HG02840 (cell line): ENCODE data around the gene SP3.
A peak's percentile ranks its signal among the peaks of the same experiment; 100 is the strongest.

Experiments used
- ATAC-seq: cut with Tn5 transposase; IDR thresholded peaks from one replicate; pipeline ENCODE4 v1.9.1; 2021; ENCODE audit warnings: mild to moderate bottlenecking, moderate library complexity, moderate number of reproducible peaks; ENCODE audit not compliant: unreplicated experiment, low FRiP score

Gene SP3

DNA sequence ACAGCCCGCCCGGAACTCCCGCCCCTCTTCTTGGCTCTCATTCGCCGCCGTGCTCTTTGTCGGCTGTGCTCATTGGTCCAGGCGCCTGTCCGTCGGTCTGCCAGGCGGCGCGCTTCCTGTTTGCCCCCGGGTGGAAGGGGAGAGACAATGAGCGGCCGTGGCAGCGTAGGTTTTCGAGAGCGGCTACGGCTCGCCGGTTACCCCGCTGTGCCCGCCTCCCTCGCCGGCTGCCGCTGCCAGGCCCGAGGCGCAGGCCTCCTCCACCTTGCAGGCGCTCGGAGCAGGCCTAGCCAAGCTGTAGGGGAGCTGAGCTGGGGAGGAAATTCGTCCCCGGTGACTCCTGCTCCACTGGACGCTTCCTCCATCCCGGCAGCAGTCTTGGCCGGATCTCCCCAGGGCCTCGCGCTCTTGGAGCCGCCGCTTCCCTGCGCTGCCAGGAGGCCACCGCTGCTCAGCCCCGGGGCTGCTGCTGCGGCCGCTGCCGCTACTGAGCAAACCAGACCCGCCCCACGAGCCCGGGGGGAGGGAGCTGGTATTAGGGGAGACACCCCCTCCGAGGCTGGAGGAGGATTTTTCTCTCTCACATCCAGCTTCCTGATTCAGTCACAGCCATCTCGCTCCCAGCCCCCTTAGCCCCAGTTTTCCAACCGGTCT lies at the start of gene SP3:
SP3 (minus strand) TSS at position 2 of the 654 bp plus-strand sequence. CDS start 202 bp downstream, outside the sequence.
- peak; percentile 69 for ATAC-seq

DNA sequence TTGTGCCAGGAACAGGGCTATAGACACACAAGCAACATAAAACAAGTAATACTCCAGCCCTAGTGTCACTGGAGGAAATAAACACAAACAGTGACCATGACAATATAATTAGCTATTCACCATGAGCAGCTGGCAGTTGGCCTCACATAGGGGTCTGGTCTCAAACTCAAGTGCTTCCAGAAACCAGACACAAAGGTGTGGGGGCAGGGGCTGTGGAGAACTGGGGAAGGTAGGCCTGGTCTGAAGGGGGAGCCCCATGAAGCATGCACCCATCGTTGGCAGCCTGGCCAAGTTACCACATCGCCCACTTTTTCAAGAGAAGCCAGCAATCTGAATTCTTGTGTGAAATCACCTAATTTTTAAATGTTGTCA lies 49.5 kb upstream of the SP3 start:
- no peak for ATAC-seq

DNA sequence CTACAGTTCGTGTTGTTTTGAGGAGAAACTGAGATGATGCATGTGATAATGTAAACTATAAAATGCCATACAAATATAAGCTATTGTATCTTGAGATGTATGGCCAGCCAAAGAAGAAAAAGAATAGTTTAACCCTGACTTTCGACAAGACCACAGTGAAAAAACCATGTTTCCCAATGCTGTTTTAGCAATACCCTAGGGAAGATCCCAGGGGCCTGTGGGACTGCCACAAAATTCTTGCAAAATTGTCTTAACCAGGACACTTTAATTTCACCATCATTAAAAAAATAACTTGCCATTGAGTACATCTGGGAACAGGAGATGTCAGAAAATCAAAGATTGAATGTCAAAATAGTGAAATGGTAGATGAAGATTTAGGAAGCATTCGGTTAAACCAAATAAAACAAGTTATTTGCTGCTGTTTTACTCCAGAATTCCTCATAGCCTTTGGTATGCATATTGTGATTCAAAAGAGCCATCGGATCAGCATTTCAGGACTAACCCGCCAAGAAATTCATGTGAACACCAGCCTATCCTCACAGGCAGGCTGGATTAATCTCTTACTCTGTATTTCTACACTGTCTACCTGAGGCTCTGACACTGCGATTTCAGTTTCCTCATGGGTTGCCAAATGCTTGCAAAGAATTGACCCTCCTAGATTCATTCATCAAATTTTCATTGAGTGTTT lies 49.0 kb upstream of the SP3 start:
- ATAC-seq, result no peak

DNA sequence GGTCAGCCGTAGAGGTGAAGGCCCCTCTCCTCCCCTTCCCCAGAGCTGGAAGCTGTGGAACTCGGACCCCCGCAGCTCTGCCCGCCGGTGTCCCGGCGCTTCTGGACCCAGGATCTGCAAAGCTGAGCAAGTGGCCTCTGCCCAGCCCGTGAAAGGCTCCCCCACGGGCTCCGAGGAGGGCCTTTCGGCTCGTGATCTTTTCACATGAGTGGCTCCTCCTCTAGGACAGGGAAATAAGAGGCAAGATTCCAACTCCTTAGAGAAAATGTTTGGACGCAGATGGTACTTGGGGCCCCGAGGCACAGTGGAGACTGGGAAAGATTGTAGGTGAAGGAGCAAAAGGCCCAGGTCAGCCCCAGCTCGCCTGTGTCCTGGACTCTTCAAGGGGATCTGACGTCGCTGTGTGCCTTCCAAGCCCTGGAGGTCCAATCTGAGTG lies 48.2 kb upstream of the SP3 start:
- no peak for ATAC-seq

DNA sequence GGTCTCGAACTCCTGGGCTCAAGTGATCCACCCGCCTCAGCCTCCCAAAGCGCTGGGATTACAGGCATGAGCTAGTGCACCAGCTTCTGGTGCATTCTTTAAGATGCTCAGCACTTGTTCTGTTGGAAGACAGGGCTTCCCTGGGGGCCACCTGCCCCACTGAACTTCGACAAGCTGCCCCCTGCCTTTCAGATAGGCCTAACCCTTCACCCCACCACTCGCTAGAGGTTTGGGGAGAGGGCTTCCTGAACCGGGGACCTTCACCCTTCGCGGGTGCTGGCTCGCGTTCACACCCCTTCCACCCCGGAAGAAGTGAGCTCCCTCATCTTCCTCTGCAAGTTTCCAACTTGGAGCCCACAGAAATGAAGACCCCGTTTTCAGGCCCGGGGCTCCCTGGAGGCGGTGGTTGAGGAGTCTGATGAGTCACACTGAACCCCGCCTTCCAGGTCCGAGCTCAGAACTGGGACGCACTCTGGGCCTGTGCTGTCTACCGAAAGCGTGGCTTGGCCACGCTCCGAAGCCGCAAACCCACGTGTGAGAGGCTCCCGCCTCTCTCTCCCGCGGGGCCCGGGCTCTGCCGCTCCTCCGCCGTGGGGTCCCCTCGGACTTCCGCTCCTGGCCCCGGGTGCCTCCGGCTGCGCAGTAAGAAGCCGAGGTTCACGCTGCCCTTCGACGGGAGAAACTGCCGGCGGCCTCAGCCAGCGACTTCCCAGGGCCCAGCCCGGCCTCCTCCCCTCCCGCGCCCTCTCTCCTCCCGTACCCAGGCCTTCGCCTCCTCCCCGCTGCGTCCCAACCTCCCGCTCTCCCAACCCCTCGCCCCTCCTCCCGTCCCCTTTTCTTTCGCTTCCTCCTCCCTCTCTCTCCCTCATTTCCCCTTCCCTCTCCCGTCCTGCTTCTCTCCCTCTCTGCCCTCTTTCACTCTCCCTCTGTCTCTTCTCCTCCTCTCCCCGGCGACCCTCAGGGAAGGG lies 47.5 kb upstream of the SP3 start:
- no peak for ATAC-seq

DNA sequence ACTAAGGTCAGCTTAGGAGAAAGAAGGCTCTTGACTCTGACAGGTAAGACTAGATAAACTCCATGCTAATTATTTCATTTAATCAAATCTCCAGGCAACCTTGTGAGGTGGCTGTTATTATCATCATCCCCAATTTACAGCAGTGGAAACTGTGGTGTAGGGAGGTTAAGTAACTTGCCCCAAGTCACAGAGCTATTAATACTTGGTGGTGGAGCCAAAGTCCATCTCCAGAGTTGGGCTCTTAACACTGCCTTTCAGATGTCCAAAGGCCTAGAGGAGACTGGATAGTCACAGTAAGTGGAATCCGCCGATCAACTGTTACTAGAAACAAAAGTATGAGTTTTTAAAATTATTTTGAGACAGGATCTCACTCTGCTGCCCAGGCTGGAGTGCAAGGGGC lies 46.6 kb upstream of the SP3 start:
- no peak for ATAC-seq

DNA sequence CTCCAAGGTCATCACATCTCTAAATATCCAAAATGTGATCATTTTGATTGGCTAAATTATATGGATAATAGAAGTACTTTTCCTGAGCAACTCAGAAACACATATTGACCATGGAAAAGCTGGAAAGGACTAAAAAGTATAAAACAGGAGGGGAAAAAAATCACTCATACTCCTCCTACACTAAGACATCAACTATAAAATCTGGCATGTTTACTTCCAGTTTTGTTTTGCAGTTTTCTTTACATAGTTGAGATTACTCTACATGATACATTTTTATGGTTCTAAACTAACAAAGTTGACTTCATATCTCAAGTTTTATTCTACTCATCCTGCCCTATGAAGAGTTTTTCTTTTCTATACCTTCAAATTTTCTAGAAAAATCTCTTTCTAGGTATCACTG lies 46.0 kb upstream of the SP3 start:
- ATAC-seq, result no peak

DNA sequence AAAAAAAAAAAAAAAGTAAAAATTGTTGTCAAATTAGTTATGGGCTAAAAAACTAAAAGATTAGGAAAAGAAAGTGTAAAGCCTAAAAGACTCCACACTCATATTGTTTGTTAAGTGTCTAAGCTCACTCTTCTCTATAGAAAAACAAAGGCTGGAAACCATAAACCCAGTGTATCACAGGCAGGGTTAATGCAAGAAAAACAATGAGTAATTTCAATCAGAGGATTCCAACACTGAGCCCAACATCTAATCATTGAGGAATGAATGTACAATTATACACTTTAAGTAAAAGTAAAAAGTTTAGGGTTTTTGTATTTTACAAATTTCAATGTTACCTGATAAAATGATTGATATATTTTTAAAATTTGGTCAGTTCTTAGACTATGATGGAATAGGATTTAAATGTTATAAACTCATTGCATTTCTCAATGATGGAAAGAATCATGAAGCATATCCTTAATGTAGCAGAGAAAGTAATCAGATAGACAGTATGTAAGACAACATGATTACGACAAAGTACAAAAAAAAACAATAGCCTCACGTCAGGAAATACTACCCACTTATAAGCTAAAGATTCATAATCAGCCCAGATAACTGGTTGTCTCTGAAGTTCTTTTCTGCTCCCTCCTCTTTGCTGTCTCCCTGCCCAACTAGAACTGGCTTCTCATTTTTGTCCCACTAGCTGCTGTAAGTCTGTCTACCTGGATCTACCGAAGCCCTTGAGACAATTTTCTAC lies 44.5 kb upstream of the SP3 start:
- ATAC-seq, result no peak

DNA sequence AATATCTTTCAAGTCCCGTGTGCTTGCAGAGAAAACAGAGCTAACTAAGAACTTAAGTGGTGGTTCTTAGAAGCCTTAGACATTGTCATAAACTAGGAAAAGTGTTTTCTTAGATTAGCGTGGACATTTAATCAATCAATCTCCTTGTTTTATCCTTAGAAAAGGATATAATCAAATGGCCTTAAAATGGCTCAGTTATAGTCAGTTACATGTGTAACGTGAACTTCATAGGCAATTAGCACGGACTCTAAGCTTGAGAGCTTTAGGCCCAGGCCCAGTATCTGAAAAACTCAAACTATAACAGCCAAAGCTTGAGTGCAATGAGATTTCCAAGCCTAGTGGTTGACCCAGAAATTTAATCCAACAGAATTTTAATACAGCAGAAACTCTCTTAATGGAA lies 43.5 kb upstream of the SP3 start:
- ATAC-seq, result no peak

DNA sequence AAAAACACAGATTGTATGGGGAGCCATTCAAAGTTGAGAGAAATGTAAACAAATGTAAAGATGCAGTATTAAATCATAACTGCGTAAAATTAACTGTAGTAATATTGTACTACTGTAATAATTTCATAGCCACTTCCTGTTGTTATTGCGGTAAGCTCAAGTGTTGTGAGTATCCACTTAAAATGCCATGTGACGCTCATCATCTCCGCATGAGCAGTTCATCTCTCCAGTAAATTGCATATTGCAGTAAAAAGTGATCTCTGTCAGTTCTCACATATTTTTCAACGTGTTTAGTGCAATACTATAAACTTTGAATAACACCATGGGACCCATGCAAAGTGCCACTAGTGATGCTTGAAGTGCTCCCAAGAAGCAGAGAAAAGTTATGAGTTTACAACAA lies 41.8 kb upstream of the SP3 start:
- ATAC-seq, result no peak

DNA sequence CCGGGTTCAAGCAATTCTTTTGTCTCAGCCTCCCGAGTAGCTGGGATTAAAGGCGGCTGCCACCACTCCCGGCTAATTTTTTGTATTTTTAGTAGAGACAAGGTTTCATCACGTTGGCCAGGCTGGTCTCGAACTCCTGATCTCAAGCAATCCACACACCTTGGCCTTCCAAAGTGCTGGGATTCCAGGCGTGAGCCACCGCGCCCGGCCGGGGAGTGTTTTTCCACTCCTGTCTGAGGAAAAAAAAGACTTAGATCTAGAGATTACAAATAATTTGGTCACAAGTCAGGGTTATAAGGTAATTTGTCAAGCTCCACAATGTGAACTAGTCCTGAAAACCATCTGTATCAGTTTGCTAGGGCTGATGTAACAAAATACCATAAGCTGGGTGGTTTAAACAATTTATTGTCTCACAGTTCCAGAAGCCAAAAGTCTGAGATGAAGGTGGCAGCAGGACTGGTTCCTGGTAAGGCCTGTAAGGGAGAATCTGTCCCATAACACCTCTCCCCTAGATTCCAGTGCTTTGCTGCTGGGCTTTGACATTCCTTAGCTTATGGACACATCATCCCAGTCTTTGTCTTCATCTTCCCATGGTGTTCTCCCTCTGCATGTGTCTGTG lies 40.7 kb upstream of the SP3 start:
- ATAC-seq, result no peak

DNA sequence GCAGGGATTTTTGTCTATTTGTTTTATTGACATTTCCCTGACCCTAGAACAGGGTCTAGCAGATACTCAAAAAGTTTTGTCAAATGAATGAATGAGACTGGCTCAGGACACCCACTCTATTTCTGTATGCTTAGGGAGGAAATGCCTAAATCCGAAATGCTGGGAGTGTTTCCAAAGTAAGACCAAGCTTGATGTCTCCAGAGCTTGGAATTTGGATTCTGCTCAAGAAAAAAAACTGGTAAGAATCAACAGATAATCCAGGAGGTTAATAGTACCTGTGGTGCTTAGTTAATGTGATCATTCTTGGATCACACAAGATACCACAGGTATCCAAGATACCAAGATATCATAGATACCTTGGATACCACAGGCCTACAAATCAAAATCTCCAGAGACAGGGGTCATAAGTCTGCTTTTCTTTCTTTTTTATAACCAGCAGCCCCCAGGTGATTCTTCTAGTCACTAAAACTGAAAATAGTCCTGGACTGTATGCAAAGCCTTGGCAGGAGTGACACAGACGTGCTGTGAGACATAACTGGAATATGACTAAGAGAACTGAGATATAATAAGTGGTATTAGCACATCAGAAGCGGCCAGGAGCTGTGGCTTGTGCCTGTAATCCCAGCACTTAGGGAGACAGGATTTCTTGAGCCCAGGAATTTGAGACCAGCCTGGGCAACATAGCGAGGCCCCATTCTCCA lies 39.9 kb upstream of the SP3 start:
- ATAC-seq, result no peak

DNA sequence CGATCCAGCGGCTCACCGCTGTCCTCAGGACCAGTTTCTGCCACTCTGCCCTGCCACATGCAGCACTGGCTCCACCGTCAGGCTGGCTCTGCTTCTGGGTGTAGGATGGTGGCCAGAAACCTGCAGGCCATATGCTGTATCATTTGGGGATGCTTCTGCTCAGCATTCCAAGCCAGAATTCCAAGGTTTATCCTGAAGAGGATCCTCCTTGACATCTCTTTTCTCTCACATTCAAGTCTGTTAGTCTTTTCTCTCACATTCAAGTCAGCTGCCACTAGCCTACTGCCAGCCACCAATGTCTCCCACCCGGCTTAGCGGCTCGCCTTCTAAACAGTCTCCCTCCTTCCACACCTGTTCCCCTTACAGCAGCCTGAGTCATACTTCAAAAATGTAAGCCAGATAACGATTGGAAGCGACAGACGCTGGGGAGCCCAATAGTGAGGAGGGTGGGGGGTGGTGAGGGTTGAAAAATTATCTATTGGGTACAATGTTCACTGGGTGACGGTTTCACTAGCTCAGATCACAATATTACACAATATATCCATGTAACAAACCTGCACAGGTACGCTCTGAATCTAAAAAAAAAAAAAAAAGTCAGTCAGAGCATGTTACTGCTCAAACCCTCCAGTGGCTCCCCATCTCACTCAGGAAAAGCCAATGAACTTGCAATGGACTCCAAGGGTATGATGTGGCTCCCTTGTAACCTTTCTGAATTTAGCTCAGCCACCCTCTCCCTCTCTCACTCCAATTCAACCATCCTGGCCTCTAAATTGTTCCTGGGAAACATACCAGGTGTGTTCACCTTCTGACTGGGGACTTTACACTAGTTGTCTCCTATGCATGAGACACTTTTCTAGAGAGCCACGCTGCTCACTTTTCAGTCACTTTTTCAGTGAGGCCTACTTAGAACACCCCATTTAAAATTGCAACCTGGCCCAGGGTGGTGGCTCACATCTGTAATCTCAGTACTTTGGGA lies 38.8 kb upstream of the SP3 start:
- ATAC-seq, result no peak

DNA sequence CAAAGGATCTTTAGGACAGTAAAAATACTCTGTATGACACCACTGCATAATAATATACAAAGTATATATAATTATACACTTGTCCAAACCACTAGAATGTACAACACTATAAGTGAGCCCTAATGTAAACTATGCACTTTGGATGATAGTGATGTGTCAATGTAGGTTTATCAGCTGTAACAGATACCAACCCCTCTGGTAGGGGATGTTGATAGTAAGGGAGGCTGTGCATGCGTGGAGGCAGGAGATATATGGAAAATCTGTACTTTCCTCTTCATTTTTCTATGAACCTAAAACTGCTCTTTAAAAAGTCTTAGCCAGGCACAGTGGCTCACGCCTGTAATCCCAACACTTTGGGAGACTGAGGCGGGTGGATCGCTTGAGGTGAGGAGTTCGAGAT lies 37.5 kb upstream of the SP3 start:
- ATAC-seq, result no peak

DNA sequence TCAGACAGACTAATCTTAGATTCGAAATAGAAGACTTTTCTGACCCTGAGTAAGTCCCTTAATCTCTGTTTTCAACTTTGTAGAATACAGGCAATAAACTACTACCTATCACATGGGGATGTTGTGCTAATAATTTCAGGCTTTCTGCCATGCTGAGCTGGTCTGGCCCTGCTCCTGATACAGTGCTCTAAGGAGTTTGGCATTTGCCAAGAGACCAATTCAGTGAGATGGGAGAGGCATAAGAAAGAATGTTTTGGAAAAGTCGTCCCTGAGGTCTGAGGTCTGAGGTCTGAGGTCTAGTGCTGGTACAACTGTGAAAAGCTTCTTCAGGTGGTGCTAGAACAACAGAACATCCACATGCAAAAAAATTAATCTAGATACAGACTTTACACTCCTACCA lies 35.9 kb upstream of the SP3 start:
- ATAC-seq, result no peak

DNA sequence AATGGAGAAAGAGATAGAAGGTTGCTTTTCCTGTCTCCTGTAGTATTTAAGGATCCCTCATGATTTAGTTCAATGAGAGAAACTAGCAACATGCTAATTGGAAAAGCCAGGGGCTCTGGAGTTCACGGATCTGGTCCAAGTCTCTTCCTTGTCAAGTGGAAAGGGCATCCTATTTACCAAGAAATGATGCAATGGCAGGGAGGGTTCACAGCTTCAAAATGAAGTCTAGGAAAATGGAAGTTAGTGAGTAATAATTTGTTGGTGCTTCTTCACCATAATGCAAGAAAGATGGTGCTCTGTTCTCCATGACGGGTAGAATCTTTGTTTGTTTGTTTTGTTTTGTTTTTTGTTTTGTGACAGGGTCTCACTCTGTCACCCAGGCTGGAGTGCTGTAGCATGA lies 34.6 kb upstream of the SP3 start:
- no peak for ATAC-seq

DNA sequence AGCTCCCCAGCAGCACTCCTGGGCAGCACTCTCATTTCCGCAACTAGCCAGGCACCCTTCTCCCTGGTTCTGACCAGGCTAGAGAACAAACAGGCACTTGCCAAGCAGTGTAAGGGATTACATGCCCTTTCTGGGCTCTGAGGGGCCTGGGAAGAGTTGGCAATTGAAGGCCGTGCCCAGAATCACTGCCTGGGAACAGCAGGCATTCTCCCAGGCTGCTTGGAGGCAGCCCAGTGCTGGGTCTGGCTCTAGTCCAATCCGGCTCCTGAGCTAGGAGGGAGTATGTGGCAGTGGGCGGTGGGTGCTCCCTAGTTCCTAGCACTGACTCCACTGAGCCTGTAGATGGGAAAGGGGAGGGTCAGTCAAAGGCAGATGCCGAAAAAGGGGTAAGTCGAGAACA lies 34.1 kb upstream of the SP3 start:
- ATAC-seq, result no peak

DNA sequence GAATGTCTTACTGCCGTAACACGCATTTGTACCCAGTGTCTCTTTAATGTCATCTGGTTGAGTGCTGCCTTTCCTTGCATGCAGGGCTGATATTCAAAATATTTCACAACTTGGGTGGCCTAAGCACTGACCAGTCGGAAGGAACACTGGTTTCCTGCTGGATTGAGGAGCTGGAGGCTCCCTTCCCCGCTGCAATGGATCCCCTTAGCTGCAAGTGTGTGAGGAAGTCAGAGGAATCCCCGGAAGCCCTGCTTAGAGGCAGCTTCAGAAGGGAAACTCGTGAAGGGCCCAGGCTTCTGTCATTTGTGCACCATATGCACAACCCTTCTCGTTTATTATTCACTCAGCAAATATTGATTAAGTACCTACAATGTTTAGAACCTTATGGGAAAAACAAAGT lies 33.2 kb upstream of the SP3 start:
- no peak for ATAC-seq
